H9 (cell line): Measurements from ENCODE around the gene KLHL12. TPM values are rescaled to one million over a fixed set of nuclear protein-coding genes. Genes with fewer than 3 reads are reported as not detected.

Source experiments
- DNase-seq: peaks from one replicate; pipeline ENCODE4 v3.0.0-alpha.2; 2017
- H2AFZ ChIP-seq: one replicate; pipeline ENCODE4 v1.6.1; 2013; ENCODE audit warnings: mild to moderate bottlenecking, low read length, control low read depth, moderate library complexity
- H2AK5ac ChIP-seq: 2 replicates; pipeline ENCODE4 v1.6.1; 2013; ENCODE audit warnings: low read length, control low read depth, mixed read lengths; ENCODE audit not compliant: insufficient read length
- H2BK120ac ChIP-seq: one replicate; pipeline ENCODE4 v1.6.1; 2013; ENCODE audit warnings: low read depth, mild to moderate bottlenecking, low read length, control low read depth, inconsistent platforms; ENCODE audit not compliant: poor library complexity, severe bottlenecking
- H2BK12ac ChIP-seq: 2 replicates; pipeline ENCODE4 v1.6.1; 2013; ENCODE audit warnings: low read length, control low read depth, mixed read lengths, low read depth; ENCODE audit not compliant: insufficient read length
- H2BK15ac ChIP-seq: 2 replicates; pipeline ENCODE4 v1.6.1; 2013; ENCODE audit warnings: low read depth, low read length, control low read depth
- H2BK20ac ChIP-seq: one replicate; pipeline ENCODE4 v1.6.1; 2013; ENCODE audit warnings: low read depth, mild to moderate bottlenecking, low read length, control low read depth, inconsistent platforms; ENCODE audit not compliant: poor library complexity, severe bottlenecking
- H2BK5ac ChIP-seq: 2 replicates; pipeline ENCODE4 v1.6.1; 2013; ENCODE audit warnings: low read length, control low read depth, mixed read lengths; ENCODE audit not compliant: insufficient read length
- H3K14ac ChIP-seq: 2 replicates; pipeline ENCODE4 v1.6.1; 2013; ENCODE audit warnings: low read length, control low read depth; ENCODE audit not compliant: insufficient read depth
- H3K18ac ChIP-seq: 2 replicates; pipeline ENCODE4 v1.6.1; 2013; ENCODE audit warnings: low read depth, mild to moderate bottlenecking, mixed read lengths, low read length, control low read depth; ENCODE audit not compliant: insufficient read length
- H3K23ac ChIP-seq: 2 replicates; pipeline ENCODE4 v1.6.1; 2013; ENCODE audit warnings: low read length, control low read depth, mixed read lengths, low read depth; ENCODE audit not compliant: insufficient read length
- H3K23me2 ChIP-seq: 2 replicates; pipeline ENCODE4 v1.6.1; 2013; ENCODE audit warnings: low read depth, mild to moderate bottlenecking, mixed read lengths, low read length, control low read depth; ENCODE audit not compliant: insufficient read length, poor library complexity, severe bottlenecking
- H3K27ac ChIP-seq: 2 replicates; pipeline ENCODE4 v1.5.1; 2013; ENCODE audit warnings: low read length, control low read depth, mixed read lengths, low read depth; ENCODE audit not compliant: insufficient read length
- H3K27me3 ChIP-seq: 2 replicates; pipeline ENCODE4 v1.6.1; 2013; ENCODE audit warnings: low read length, control low read depth, inconsistent platforms; ENCODE audit not compliant: insufficient read depth
- H3K4ac ChIP-seq: 2 replicates; pipeline ENCODE4 v1.6.1; 2013; ENCODE audit warnings: low read depth, mild to moderate bottlenecking, control low read depth, inconsistent platforms, low read length, moderate library complexity
- H3K4me1 ChIP-seq: 2 replicates; pipeline ENCODE4 v1.6.1; 2013; ENCODE audit warnings: low read length, control low read depth, inconsistent platforms; ENCODE audit not compliant: insufficient read depth
- H3K4me2 ChIP-seq: 2 replicates; pipeline ENCODE4 v1.6.1; 2013; ENCODE audit warnings: low read length, control low read depth, mixed read lengths; ENCODE audit not compliant: insufficient read length, insufficient read depth
- H3K56ac ChIP-seq: 2 replicates; pipeline ENCODE4 v1.6.1; 2013; ENCODE audit warnings: low read depth, mild to moderate bottlenecking, mixed read lengths, low read length, control low read depth; ENCODE audit not compliant: insufficient read length
- H3K79me1 ChIP-seq: 2 replicates; pipeline ENCODE4 v1.6.1; 2013; ENCODE audit warnings: low read depth, mild to moderate bottlenecking, moderate library complexity, low read length, control low read depth, inconsistent platforms; ENCODE audit not compliant: insufficient read depth, poor library complexity, severe bottlenecking
- H3K79me2 ChIP-seq: 2 replicates; pipeline ENCODE4 v1.6.1; 2013; ENCODE audit warnings: low read length, control low read depth, inconsistent platforms; ENCODE audit not compliant: insufficient read depth
- H3K9ac ChIP-seq: 2 replicates; pipeline ENCODE4 v1.6.1; 2013; ENCODE audit warnings: low read length, control low read depth, mixed read lengths; ENCODE audit not compliant: insufficient read length; ENCODE audit errors: extremely low read depth
- H3K9me3 ChIP-seq: one replicate; pipeline ENCODE4 v1.6.1; 2013; ENCODE audit warnings: low read depth, low read length, inconsistent platforms; ENCODE audit not compliant: control insufficient read depth
- H3T11ph ChIP-seq: one replicate; pipeline ENCODE4 v1.6.1; 2013; ENCODE audit warnings: mild to moderate bottlenecking, low read length, control low read depth, inconsistent platforms
- H4K20me1 ChIP-seq: one replicate; pipeline ENCODE4 v1.6.1; 2013; ENCODE audit not compliant: control insufficient read depth, insufficient read length, insufficient read depth
- H4K5ac ChIP-seq: 2 replicates; pipeline ENCODE4 v1.6.1; 2013; ENCODE audit warnings: low read depth, mild to moderate bottlenecking, mixed read lengths, low read length, control low read depth; ENCODE audit not compliant: insufficient read length
- H4K8ac ChIP-seq: replicated peaks from 2 replicates; pipeline ENCODE4 v1.6.1; 2013; ENCODE audit warnings: low read length, control low read depth, mixed read lengths, low read depth; ENCODE audit not compliant: insufficient read length
- H4K91ac ChIP-seq: 2 replicates; pipeline ENCODE4 v1.6.1; 2013; ENCODE audit warnings: low read depth, mild to moderate bottlenecking, moderate library complexity, mixed read lengths, low read length, control low read depth; ENCODE audit not compliant: insufficient read length
- H3K27ac Mint-ChIP-seq, 3 experiments: 2 replicates in 2 of 3; 3 replicates in 1 of 3; pipeline ENCODE4 v1.8.0; 2020 to 2021; ENCODE audit warnings: mixed read lengths in 3 of 3, mild to moderate bottlenecking in 1 of 3, moderate library complexity in 1 of 3
- H3K27me3 Mint-ChIP-seq: 2 replicates; pipeline ENCODE4 v1.8.0; 2021; ENCODE audit warnings: low read depth, mild to moderate bottlenecking, moderate library complexity, mixed read lengths
- H3K36me3 Mint-ChIP-seq, 3 experiments: 2 replicates in 2 of 3; 3 replicates in 1 of 3; pipeline ENCODE4 v1.8.0; 2020 to 2021; ENCODE audit warnings: low read depth in 3 of 3, mixed read lengths in 3 of 3; ENCODE audit not compliant: insufficient read depth in 1 of 3
- H3K4me1 Mint-ChIP-seq, 2 experiments: 2 replicates each; pipeline ENCODE4 v1.8.0; 2020; ENCODE audit warnings: mixed read lengths in 2 of 2
- H3K4me3 Mint-ChIP-seq, 2 experiments: 2 replicates in 1 of 2; 3 replicates in 1 of 2; pipeline ENCODE4 v1.8.0; 2020 to 2021; ENCODE audit warnings: mild to moderate bottlenecking in 2 of 2, mixed read lengths in 2 of 2, moderate library complexity in 1 of 2
- H3K9me3 Mint-ChIP-seq, 2 experiments: 2 replicates in 1 of 2; 3 replicates in 1 of 2; pipeline ENCODE4 v1.8.0; 2020; ENCODE audit warnings: mild to moderate bottlenecking in 2 of 2, mixed read lengths in 2 of 2, moderate library complexity in 1 of 2
- CTCF ChIP-seq: fragments of 200-600 bp; sonication (generic); conservative IDR thresholded peaks from 3 replicates; pipeline ENCODE4 v1.8.0; 2021; ENCODE audit warnings: antibody characterized with exemption, mild to moderate bottlenecking
- WGBS: extraction: QIAGEN DNeasy Blood & Tissue Kit; methylation state at CpG from one replicate; pipeline ENCODE4 v1.1.7; 2013; ENCODE audit warnings: missing lambda C conversion rate, low lambda C conversion rate, mixed read lengths; ENCODE audit not compliant: insufficient read length; ENCODE audit errors: extremely low coverage; 5-methylcytosine and 5-hydroxymethylcytosine counted together
- total RNA-seq: library from RNA; stranded (reverse); gene quantifications from 2 replicates; pipeline ENCODE4 v1.2.1, GENCODE V29; 2021

Gene KLHL12
- total RNA-seq, 1 experiment from 2014 or later = 38.4 TPM

- Histone ChIP-seq H4K5ac (no peak overlapping the region), H4K8ac (no peak overlapping the region), H3K9ac (no peak overlapping the region), H2BK20ac (no peak overlapping the region), H2BK15ac (no peak overlapping the region), H3K23me2 (no peaks in the 10 kb centered on the region), H2BK120ac (no peak overlapping the region), H3K14ac (no peak overlapping the region), H3K4me1 (no peaks in the 10 kb centered on the region; the same call in 1 of the 2 replicates), H2BK5ac (no peak overlapping the region), H3K4ac (no peak overlapping the region), H3K18ac (no peak overlapping the region), H4K20me1 (no peaks in the 10 kb centered on the region), H2BK12ac (no peak overlapping the region), H3K27me3 (no peaks in the 10 kb centered on the region), H3K4me2 (no peak overlapping the region), H2AK5ac (no peak overlapping the region), H3K27ac (no peak overlapping the region), H3K79me2 (no peaks in the 10 kb centered on the region), H3K23ac (no peak overlapping the region), H2AFZ (no peak overlapping the region), H4K91ac (no peak overlapping the region), H3K56ac (no peak overlapping the region), H3K9me3 (no peaks in the 10 kb centered on the region), H3K79me1 (no peaks in the 10 kb centered on the region), H3T11ph (no peak overlapping the region)
- Mint-ChIP-seq H3K27me3 (peaks cover 9% of the 10 kb centered on the region), H3K9me3 (no peaks in the 10 kb centered on the region), H3K4me3 (no peak overlapping the region), H3K4me1 (peaks cover 12 to 17% of the 10 kb centered on the region in 2 experiments), H3K36me3 (no peaks in the 10 kb centered on the region), H3K27ac (no peak overlapping the region)
- TF ChIP-seq CTCF = no peak
- no peak for DNase-seq
- WGBS = no CpG with 5 or more reads among the region's 3 CpGs
Measured at GRCh38 chr1:202976633-202977032, 49.6 kb upstream of the KLHL12 start.
